HG02943 (cell line): Measurements from ENCODE around the gene ARHGAP28.
"Not testable (repeated sequence)": the region's sequence is repeated elsewhere in the genome, so short reads cannot be mapped to it uniquely, and the experiment has no call there.

ENCODE experiments used
- ATAC-seq: cut with Tn5 transposase; IDR thresholded peaks from one replicate; pipeline ENCODE4 v1.9.1; 2021; ENCODE audit warnings: mild to moderate bottlenecking, low read depth, moderate library complexity; ENCODE audit not compliant: unreplicated experiment

Gene ARHGAP28

GRCh38 chr18:6891788-6892187 is 162.3 kb downstream of the ARHGAP28 start:
- no peak for ATAC-seq

- ATAC-seq = no peak
Observed at GRCh38 chr18:6901286-6901926, 171.9 kb downstream of the ARHGAP28 start.

- no peak for ATAC-seq
Observed at GRCh38 chr18:6917072-6917471, 187.6 kb downstream of the ARHGAP28 start.

- no peak for ATAC-seq
Observed at GRCh38 chr18:6920099-6920955, 190.8 kb downstream of the ARHGAP28 start.

- no peak for ATAC-seq
Observed at GRCh38 chr18:6921571-6921970, 192.1 kb downstream of the ARHGAP28 start.

- ATAC-seq = no peak
Observed at GRCh38 chr18:6923220-6923619, 193.7 kb downstream of the ARHGAP28 start.

GRCh38 chr18:6927153-6927552 is 197.6 kb downstream of the ARHGAP28 start:
- ATAC-seq = no peak

- ATAC-seq = no peak
Observed at GRCh38 chr18:6928359-6928758, 198.8 kb downstream of the ARHGAP28 start.

GRCh38 chr18:6929370-6930102 is 200.0 kb downstream of the ARHGAP28 start:
- ATAC-seq = no peak

GRCh38 chr18:6934859-6935258 is 205.3 kb downstream of the ARHGAP28 start:
- ATAC-seq = no peak

GRCh38 chr18:6938003-6938402 is 208.5 kb downstream of the ARHGAP28 start:
- ATAC-seq = no peak

- ATAC-seq = not testable (repeated sequence)
Observed at GRCh38 chr18:6938403-6938802, 208.9 kb downstream of the ARHGAP28 start.

GRCh38 chr18:6939972-6940371 is 210.5 kb downstream of the ARHGAP28 start:
- ATAC-seq = no peak

GRCh38 chr18:6940451-6940850 is 210.9 kb downstream of the ARHGAP28 start:
- no peak for ATAC-seq

- no peak for ATAC-seq
Observed at GRCh38 chr18:6941996-6942395, 212.5 kb downstream of the ARHGAP28 start.

- ATAC-seq = no peak
Observed at GRCh38 chr18:6942742-6943141, 213.2 kb downstream of the ARHGAP28 start.

GRCh38 chr18:6943143-6943542 is 213.6 kb downstream of the ARHGAP28 start:
- no peak for ATAC-seq

- no peak for ATAC-seq
Observed at GRCh38 chr18:6947338-6948030, 218.0 kb downstream of the ARHGAP28 start.

- no peak for ATAC-seq
Observed at GRCh38 chr18:6948281-6949055, 219.0 kb downstream of the ARHGAP28 start.
